Measurements from ENCODE around the gene SCRT2. TPM values are rescaled to one million over a fixed set of nuclear protein-coding genes. Genes with fewer than 3 reads are reported as not detected.

The SCRT2 gene
- total RNA-seq, 1 experiment from 2014 or later: not detected

GRCh38 chr20:672963-673602 is 2.5 kb downstream of the SCRT2 start:
- no peak for DNase-seq (ENCODE audit: low read depth)

GRCh38 chr20:671252-672030 is 4.2 kb downstream of the SCRT2 start:
- no peak for DNase-seq (ENCODE audit: low read depth)

- DNase-seq (ENCODE audit: low read depth): no peak
These were observed 6.0 kb downstream of the SCRT2 start for GRCh38 chr20:669573-669972.

GRCh38 chr20:668638-669037 is 7.0 kb downstream of the SCRT2 start:
- DNase-seq (ENCODE audit: low read depth): no peak

GRCh38 chr20:668050-668449 is 7.6 kb downstream of the SCRT2 start:
- no peak for DNase-seq (ENCODE audit: low read depth)

- peak; percentile 18 for DNase-seq (ENCODE audit: low read depth)
These were observed 8.1 kb downstream of the SCRT2 start for GRCh38 chr20:667351-668034.

- DNase-seq (ENCODE audit: low read depth): no peak
These were observed 8.7 kb downstream of the SCRT2 start for GRCh38 chr20:666877-667276.

- DNase-seq (ENCODE audit: low read depth): no peak
These were observed 10.3 kb downstream of the SCRT2 start for GRCh38 chr20:665276-665675.

GRCh38 chr20:664576-664975 is 11.0 kb downstream of the SCRT2 start:
- DNase-seq (ENCODE audit: low read depth): no peak

- no peak for DNase-seq (ENCODE audit: low read depth)
These were observed 11.5 kb downstream of the SCRT2 start for GRCh38 chr20:664151-664550.

GRCh38 chr20:663315-664090 is 12.1 kb downstream of the SCRT2 start:
- no peak for DNase-seq (ENCODE audit: low read depth)

- no peak for DNase-seq (ENCODE audit: low read depth)
These were observed 13.1 kb downstream of the SCRT2 start for GRCh38 chr20:662277-663192.

GRCh38 chr20:661474-662270 is 13.9 kb downstream of the SCRT2 start:
- DNase-seq (ENCODE audit: low read depth): no peak

GRCh38 chr20:658731-659291 is 16.8 kb downstream of the SCRT2 start:
- no peak for DNase-seq (ENCODE audit: low read depth)

GRCh38 chr20:658202-658601 is 17.4 kb downstream of the SCRT2 start:
- no peak for DNase-seq (ENCODE audit: low read depth)

GRCh38 chr20:655726-656624 is 19.6 kb downstream of the SCRT2 start:
- no peak for DNase-seq (ENCODE audit: low read depth)

- DNase-seq (ENCODE audit: low read depth): no peak
These were observed 21.2 kb downstream of the SCRT2 start for GRCh38 chr20:654417-654750.

GRCh38 chr20:653590-654416 is 21.8 kb downstream of the SCRT2 start:
- DNase-seq (ENCODE audit: low read depth): no peak
